ENCODE data around the gene TSPAN4. TPM values are rescaled to one million over a fixed set of nuclear protein-coding genes. Genes with fewer than 3 reads are reported as not detected.

TSPAN4 gene
- total RNA-seq, 1 donor from 2014 or later, result 42.3 TPM

DNA sequence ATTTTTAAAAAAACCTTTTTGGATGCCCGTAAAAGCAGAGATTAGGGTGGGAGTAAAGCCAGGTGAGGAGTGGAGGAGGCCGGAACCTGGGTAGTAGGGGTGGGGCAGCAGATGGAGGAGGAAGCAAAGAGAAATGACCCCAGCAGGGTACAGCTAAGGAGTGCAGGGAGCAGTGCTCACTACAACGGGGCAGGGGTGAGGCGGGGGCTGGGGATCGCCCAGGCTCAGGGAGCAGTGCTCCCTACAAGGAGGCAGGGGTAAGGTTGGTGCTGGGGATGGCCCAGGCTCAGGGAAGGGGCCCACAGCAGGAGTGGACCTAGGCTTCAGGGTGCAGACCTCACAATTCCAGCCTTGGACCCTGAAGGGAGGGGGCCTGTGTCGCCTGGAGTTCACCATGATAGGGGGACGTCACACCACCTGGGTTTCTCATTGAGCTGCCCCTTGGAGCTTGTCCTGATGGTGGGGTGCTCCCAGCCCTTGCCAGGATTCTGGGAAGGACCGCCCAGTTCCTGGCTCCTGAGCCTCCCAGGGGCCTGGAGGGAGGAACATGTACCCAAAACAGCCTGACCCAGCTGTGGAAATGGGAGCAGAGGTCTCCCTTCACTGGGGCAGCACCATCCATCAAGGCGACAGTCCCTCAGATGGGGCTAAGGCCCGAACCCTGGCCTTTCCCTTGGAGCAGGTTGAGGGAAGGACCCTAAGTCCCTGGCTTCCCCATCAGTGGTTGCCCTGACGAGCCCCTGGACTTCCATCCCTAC lies 26.8 kb upstream of the TSPAN4 start:
- Histone ChIP-seq H3K36me3 (ENCODE audit: control insufficient read depth in 3 of 3, insufficient read depth in 3 of 3, low read length in 3 of 3) (peaks cover 26 to 31% (median 27%) of the 10 kb centered on the region in 3 donors), H3K9me3 (ENCODE audit: control insufficient read depth in 3 of 3, low read length in 3 of 3) (no peaks in the 10 kb centered on the region), H3K9ac (ENCODE audit: low read depth in 1 of 3, low read length in 3 of 3) (no peak overlapping the region), H3K4me3 (ENCODE audit: low read length in 3 of 3) (no peak overlapping the region), H3K27me3 (ENCODE audit: control insufficient read depth in 3 of 3, insufficient read depth in 3 of 3, low read length in 3 of 3) (no peaks in the 10 kb centered on the region), H3K4me1 (ENCODE audit: control insufficient read depth in 3 of 3, insufficient read depth in 3 of 3, low read length in 3 of 3) (peaks cover 32 to 38% (median 35%) of the 10 kb centered on the region in 3 donors), H3K27ac (ENCODE audit: low read depth, low read length) (no peak overlapping the region)

DNA sequence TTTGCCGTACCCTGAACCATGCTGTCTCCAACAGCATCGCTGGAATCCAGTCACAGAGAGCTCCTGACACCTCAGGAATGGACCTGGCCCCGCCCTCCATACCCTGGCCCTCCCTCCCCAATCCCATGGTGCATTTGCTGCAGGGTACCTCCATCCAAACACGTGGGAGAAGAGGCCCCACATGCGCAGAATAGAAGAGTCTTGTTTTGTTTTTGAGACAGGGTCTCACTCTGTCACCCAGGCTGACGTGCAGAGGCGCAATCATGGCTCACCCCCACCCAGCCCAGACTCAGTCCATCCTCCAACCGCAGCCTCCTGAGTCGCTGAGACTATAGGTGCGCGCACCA lies 26.2 kb upstream of the TSPAN4 start:
- H3K27ac ChIP-seq (ENCODE audit: low read depth, low read length), result no peak overlapping the region
- H3K9ac ChIP-seq (ENCODE audit: low read depth in 1 of 3, low read length in 3 of 3), result no peak overlapping the region
- no peaks in the 10 kb centered on the region for H3K27me3 ChIP-seq (ENCODE audit: control insufficient read depth in 3 of 3, insufficient read depth in 3 of 3, low read length in 3 of 3)
- H3K9me3 ChIP-seq (ENCODE audit: control insufficient read depth in 3 of 3, low read length in 3 of 3), result no peaks in the 10 kb centered on the region
- H3K36me3 ChIP-seq (ENCODE audit: control insufficient read depth in 3 of 3, insufficient read depth in 3 of 3, low read length in 3 of 3), result peaks cover 23 to 28% (median 24%) of the 10 kb centered on the region in 3 donors
- no peak overlapping the region for H3K4me3 ChIP-seq (ENCODE audit: low read length in 3 of 3)
- peaks cover 32 to 38% (median 35%) of the 10 kb centered on the region in 3 donors for H3K4me1 ChIP-seq (ENCODE audit: control insufficient read depth in 3 of 3, insufficient read depth in 3 of 3, low read length in 3 of 3)

DNA sequence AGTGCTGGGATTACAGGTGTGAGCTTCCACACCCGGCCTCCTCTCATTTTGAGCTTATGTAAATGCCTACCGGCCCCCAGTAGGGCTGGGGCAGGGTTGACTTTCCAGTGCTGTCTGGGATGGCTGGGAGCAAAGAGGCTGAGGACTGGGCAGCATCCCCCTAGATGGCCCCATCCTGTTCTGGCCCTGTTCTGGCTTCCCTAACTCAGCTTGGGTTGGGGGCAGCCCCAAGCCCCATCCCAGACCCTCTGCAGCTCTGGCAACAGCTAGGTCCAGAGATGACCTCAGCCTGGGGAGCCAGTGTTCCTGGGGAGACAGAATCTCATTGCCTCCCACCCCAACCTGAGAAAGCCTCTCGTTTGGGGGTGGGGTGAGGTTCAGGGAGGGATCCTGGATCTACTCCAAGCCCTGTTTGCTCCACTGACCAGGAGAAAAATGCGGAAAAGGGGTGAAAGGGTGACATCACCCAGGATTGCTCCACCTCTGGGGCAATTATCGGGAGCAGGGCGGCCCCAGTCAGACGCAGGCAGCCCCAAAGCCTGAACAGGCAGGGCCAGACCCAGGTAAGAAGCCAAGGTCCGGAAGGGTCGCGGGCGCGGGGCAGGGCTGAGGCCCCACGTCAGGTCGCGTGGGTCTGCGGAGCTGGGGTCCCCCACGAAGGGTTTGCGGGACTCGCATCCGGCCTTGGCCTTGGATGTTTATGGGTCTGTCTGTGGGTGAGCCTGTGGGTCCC lies 24.1 kb upstream of the TSPAN4 start, which contains the start of gene PNPLA2:
Gene PNPLA2 (plus strand): TSS at position 519 of the 733 bp plus-strand sequence. CDS start 805 bp downstream, outside the sequence.
- peak within 1 kb of the TSS; percentile 95 for H3K27ac ChIP-seq (ENCODE audit: low read depth, low read length)
- peaks cover 32 to 36% (median 34%) of the 10 kb centered on the region in 3 donors for H3K4me1 ChIP-seq (ENCODE audit: control insufficient read depth in 3 of 3, insufficient read depth in 3 of 3, low read length in 3 of 3)
- H3K9me3 ChIP-seq (ENCODE audit: control insufficient read depth in 3 of 3, low read length in 3 of 3), result no peaks in the 10 kb centered on the region
- H3K36me3 ChIP-seq (ENCODE audit: control insufficient read depth in 3 of 3, insufficient read depth in 3 of 3, low read length in 3 of 3), result peaks cover 7 to 15% (median 7%) of the 10 kb centered on the region in 3 donors
- H3K27me3 ChIP-seq (ENCODE audit: control insufficient read depth in 3 of 3, insufficient read depth in 3 of 3, low read length in 3 of 3), result no peaks in the 10 kb centered on the region
- H3K9ac ChIP-seq (ENCODE audit: low read depth in 1 of 3, low read length in 3 of 3), result peak within 1 kb of the TSS; percentile 77 to 99 (median 95)
- H3K4me3 ChIP-seq (ENCODE audit: low read length in 3 of 3), result peak within 1 kb of the TSS; percentile 67 to 92 (median 78)

DNA sequence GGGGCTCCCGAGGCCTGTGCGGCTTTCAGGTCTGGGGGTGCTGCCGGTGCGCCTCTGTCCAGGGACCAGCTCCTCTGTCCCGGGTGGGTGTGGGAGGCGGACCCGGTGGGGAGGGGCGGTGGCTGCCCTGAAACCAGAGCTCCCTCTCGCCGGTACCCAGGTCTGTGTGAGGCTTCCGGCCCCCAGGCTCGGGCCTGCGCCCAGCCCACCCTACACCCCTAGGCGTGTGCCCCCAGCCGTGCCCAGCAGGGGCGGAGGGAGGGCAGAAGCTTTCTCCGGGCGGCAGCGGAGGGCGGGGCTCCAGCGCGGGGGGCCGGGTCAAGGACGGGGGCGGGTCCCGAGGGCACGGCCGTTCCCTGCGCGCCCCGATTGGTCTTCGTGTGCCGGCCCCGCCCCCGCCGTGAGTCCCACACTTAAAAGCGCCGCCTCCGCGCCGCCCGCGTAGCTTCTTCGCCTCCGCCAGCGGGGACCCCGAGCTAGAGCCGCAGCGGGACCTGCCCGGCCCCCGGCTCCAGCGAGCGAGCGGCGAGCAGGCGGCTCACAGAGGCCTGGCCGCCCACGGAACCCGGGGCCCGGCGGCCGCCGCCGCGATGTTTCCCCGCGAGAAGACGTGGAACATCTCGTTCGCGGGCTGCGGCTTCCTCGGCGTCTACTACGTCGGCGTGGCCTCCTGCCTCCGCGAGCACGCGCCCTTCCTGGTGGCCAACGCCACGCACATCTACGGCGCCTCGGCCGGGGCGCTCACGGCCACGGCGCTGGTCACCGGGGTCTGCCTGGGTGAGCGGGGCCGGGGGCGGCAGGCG lies 23.3 kb upstream of the TSPAN4 start:
- H3K27me3 ChIP-seq (ENCODE audit: control insufficient read depth in 3 of 3, insufficient read depth in 3 of 3, low read length in 3 of 3), result no peaks in the 10 kb centered on the region
- H3K4me1 ChIP-seq (ENCODE audit: control insufficient read depth in 3 of 3, insufficient read depth in 3 of 3, low read length in 3 of 3), result peaks cover 32 to 37% (median 34%) of the 10 kb centered on the region in 3 donors
- H3K36me3 ChIP-seq (ENCODE audit: control insufficient read depth in 3 of 3, insufficient read depth in 3 of 3, low read length in 3 of 3), result peaks cover 9 to 19% (median 9%) of the 10 kb centered on the region in 3 donors
- H3K9me3 ChIP-seq (ENCODE audit: control insufficient read depth in 3 of 3, low read length in 3 of 3), result no peaks in the 10 kb centered on the region
- peak overlapping the region; percentile 77 to 99 (median 95) for H3K9ac ChIP-seq (ENCODE audit: low read depth in 1 of 3, low read length in 3 of 3)
- peak overlapping the region; percentile 95 for H3K27ac ChIP-seq (ENCODE audit: low read depth, low read length)
- peak overlapping the region; percentile 67 to 92 (median 78) for H3K4me3 ChIP-seq (ENCODE audit: low read length in 3 of 3)

DNA sequence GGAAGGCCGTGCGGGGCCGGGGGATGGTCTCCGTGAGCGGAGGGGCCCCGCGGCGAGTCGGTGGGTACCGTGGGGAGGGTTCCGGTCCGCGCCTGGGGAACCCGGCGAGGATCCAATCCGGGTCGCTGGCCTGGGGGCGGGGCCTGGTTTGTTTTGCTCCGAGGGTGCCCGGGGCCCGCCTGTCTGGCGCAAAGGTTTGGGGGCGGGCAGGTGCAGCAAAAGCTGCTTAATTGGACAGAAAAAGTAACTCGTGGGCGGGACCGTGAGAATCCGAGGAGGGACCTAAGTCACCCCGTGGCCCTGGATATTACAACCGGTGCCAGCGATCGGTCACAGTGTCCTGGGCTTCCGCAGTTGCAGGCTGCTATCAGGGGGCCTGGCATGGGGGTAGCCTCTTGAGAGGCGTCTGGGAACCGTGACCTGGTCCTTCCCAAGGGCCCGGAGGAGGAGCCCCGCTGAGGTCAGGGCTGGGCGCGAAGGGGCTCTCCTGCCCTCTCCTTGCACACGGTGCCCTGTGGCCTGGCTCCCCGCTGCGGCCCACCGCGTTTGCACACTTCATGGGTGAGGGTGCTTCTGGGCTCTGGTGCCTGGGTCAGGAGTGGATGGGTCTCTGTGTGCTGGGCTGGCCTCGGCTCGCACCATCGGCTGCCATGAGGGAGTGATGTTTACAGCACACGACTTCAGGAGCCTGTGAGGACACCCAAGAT lies 22.6 kb upstream of the TSPAN4 start:
- H3K27me3 ChIP-seq (ENCODE audit: control insufficient read depth in 3 of 3, insufficient read depth in 3 of 3, low read length in 3 of 3), result peaks cover 0 to under 1% (median 0%) of the 10 kb centered on the region in 3 donors
- peak overlapping the region; percentile 73 to 94 (median 92) for H3K4me3 ChIP-seq (ENCODE audit: low read length in 3 of 3)
- H3K36me3 ChIP-seq (ENCODE audit: control insufficient read depth in 3 of 3, insufficient read depth in 3 of 3, low read length in 3 of 3), result peaks cover 10 to 26% (median 17%) of the 10 kb centered on the region in 3 donors
- no peaks in the 10 kb centered on the region for H3K9me3 ChIP-seq (ENCODE audit: control insufficient read depth in 3 of 3, low read length in 3 of 3)
- H3K4me1 ChIP-seq (ENCODE audit: control insufficient read depth in 3 of 3, insufficient read depth in 3 of 3, low read length in 3 of 3), result peaks cover 33 to 45% (median 34%) of the 10 kb centered on the region in 3 donors
- H3K27ac ChIP-seq (ENCODE audit: low read depth, low read length), result peak overlapping the region; percentile 95
- peak overlapping the region; percentile 95 to 99 (median 95) for H3K9ac ChIP-seq (ENCODE audit: low read depth in 1 of 3, low read length in 3 of 3)

DNA sequence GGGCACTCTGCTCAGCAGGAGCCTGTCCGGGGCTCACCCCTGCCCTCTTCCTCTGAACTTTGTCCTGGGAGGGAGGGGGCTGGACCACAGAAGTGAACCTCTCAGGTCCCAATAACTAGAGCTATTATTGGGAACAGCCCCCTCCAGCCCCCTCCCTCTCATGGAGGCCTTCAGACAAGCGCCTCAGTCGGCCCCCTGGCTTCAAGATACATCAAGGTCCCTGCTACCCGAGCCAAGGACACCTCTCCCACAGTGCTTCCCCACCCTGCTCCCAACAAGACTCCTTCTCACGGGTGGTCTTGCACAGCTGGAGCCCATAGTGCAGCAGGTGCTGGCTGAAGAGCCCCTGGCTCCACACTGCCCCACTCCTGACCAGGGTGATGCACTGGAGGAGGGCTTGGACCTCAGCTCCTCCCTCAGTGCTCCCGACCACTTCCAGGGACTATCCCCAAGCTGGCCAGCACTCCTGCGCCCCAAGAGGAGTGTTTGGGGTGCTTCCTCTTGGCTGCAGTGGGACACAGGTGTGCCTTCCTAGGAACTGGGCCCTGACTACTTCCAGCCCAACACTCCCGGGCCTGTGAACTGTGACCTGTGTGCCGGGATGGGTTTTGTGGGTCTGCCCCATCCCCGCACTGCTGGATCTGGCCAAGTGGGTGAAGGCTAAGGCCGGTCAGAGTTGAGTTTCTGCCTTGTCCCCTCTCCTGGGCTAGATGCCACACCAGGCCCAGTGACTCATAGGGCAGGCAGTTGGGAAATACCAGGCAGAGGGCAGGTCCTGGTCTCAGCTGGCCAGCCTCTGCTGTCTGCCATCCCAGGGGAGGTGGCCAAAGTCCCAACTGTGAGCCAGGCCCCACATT lies 21.8 kb upstream of the TSPAN4 start:
- peaks cover 0 to 8% (median 5%) of the 10 kb centered on the region in 3 donors for H3K27me3 ChIP-seq (ENCODE audit: control insufficient read depth in 3 of 3, insufficient read depth in 3 of 3, low read length in 3 of 3)
- peak overlapping the region; percentile 95 for H3K27ac ChIP-seq (ENCODE audit: low read depth, low read length)
- H3K9me3 ChIP-seq (ENCODE audit: control insufficient read depth in 3 of 3, low read length in 3 of 3), result no peaks in the 10 kb centered on the region
- peak overlapping the region; percentile 95 to 99 (median 95) for H3K9ac ChIP-seq (ENCODE audit: low read depth in 1 of 3, low read length in 3 of 3)
- H3K36me3 ChIP-seq (ENCODE audit: control insufficient read depth in 3 of 3, insufficient read depth in 3 of 3, low read length in 3 of 3), result peaks cover 12 to 28% (median 23%) of the 10 kb centered on the region in 3 donors
- H3K4me1 ChIP-seq (ENCODE audit: control insufficient read depth in 3 of 3, insufficient read depth in 3 of 3, low read length in 3 of 3), result peaks cover 37 to 52% (median 38%) of the 10 kb centered on the region in 3 donors
- H3K4me3 ChIP-seq (ENCODE audit: low read length in 3 of 3), result peak overlapping the region; percentile 73 to 94 (median 92)

DNA sequence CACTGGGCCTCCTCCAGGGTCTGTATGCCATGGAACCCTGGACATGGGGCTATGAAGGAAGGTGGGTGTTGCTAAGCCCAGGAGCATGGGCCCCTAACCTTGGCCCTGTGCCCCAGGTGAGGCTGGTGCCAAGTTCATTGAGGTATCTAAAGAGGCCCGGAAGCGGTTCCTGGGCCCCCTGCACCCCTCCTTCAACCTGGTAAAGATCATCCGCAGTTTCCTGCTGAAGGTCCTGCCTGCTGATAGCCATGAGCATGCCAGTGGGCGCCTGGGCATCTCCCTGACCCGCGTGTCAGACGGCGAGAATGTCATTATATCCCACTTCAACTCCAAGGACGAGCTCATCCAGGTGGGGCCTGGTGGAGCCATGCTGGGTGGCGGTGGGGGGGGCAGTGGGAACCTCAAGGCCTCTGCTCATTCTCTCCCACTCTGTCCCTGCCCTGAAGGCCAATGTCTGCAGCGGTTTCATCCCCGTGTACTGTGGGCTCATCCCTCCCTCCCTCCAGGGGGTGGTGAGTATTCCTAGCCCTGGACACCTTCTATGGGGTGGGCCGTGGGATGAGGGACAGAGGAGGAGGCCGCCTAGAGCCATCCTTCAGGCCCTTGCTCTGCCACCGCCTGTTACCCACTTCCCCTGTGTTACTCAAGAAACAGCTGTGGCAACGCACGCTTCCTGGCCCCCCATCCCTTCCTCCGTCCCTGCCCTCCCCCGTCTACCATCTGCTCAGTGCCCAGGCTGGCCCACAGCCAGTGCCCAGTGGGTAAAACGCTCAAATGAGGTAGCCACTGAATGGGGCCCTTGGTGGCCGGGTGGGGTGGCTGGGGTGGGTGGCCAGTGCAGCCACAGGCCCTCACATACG lies 20.9 kb upstream of the TSPAN4 start:
- peak overlapping the region; percentile 95 for H3K27ac ChIP-seq (ENCODE audit: low read depth, low read length)
- H3K9ac ChIP-seq (ENCODE audit: low read depth in 1 of 3, low read length in 3 of 3), result peak overlapping the region; percentile 51 to 99 (median 65)
- peaks cover 12 to 28% (median 23%) of the 10 kb centered on the region in 3 donors for H3K36me3 ChIP-seq (ENCODE audit: control insufficient read depth in 3 of 3, insufficient read depth in 3 of 3, low read length in 3 of 3)
- peaks cover 0 to 14% (median 5%) of the 10 kb centered on the region in 3 donors for H3K27me3 ChIP-seq (ENCODE audit: control insufficient read depth in 3 of 3, insufficient read depth in 3 of 3, low read length in 3 of 3)
- H3K9me3 ChIP-seq (ENCODE audit: control insufficient read depth in 3 of 3, low read length in 3 of 3), result no peaks in the 10 kb centered on the region
- peak overlapping the region; percentile 30 to 94 (median 92) for H3K4me3 ChIP-seq (ENCODE audit: low read length in 3 of 3)
- peaks cover 38 to 53% (median 39%) of the 10 kb centered on the region in 3 donors for H3K4me1 ChIP-seq (ENCODE audit: control insufficient read depth in 3 of 3, insufficient read depth in 3 of 3, low read length in 3 of 3)

All from skeletal muscle tissue (tissue), 4 donors.